Stimulated activated CD4-positive, alpha-beta T cell treated with anti-CD3 and anti-CD28 coated beads, TNF-alpha, amount 100 ng/mL, for 1 hour (primary cell): ENCODE data around the gene FRMD1.
"Not testable (repeated sequence)": the region's sequence is repeated elsewhere in the genome, so short reads cannot be mapped to it uniquely, and the experiment has no call there.

Source experiments
- DNase-seq, 3 donors: peaks; one replicate each; pipeline ENCODE4 v3.0.0-alpha.2; 2020; ENCODE audit warnings: low read depth in 3 of 3, low spot score in 1 of 3

The FRMD1 gene

GRCh38 chr6:168080393-168081077 lies 1.5 kb upstream of the FRMD1 start:
- no peak for DNase-seq

GRCh38 chr6:168078175-168078942 lies 653 bp downstream of the FRMD1 start:
- no peak for DNase-seq

GRCh38 chr6:168077401-168077800 lies 1.6 kb downstream of the FRMD1 start:
- not testable (repeated sequence) for DNase-seq

- no peak for DNase-seq
Observed at GRCh38 chr6:168075787-168076202, 3.2 kb downstream of the FRMD1 start.

GRCh38 chr6:168075216-168075615 lies 3.8 kb downstream of the FRMD1 start:
- no peak for DNase-seq

GRCh38 chr6:168073937-168074730 lies 4.9 kb downstream of the FRMD1 start:
- no peak for DNase-seq

GRCh38 chr6:168072730-168073129 lies 6.3 kb downstream of the FRMD1 start:
- DNase-seq, result no peak

- DNase-seq, result no peak
Observed at GRCh38 chr6:168072261-168072660, 6.8 kb downstream of the FRMD1 start.

- DNase-seq, result no peak
Observed at GRCh38 chr6:168071620-168072019, 7.4 kb downstream of the FRMD1 start.

- no peak for DNase-seq
Observed at GRCh38 chr6:168070804-168071203, 8.2 kb downstream of the FRMD1 start.

GRCh38 chr6:168067081-168067759 lies 11.8 kb downstream of the FRMD1 start:
- no peak for DNase-seq

GRCh38 chr6:168064226-168064807 lies 14.7 kb downstream of the FRMD1 start:
- no peak for DNase-seq

- DNase-seq, result no peak
Observed at GRCh38 chr6:168063431-168063830, 15.6 kb downstream of the FRMD1 start.

- DNase-seq, result no peak
Observed at GRCh38 chr6:168062346-168063289, 16.4 kb downstream of the FRMD1 start.

- DNase-seq, result no peak
Observed at GRCh38 chr6:168061269-168062210, 17.5 kb downstream of the FRMD1 start.

- DNase-seq, result no peak
Observed at GRCh38 chr6:168060521-168060931, 18.5 kb downstream of the FRMD1 start.

GRCh38 chr6:168058691-168059551 lies 20.1 kb downstream of the FRMD1 start:
- no peak for DNase-seq

- DNase-seq, result no peak
Observed at GRCh38 chr6:168057836-168058235, 21.2 kb downstream of the FRMD1 start.
